NCI-H1436 (cell line): Measurements from ENCODE around the gene ZNF335.
A peak's percentile ranks its signal among the peaks of the same experiment; 100 is the strongest.
"Not testable (repeated sequence)": the region's sequence is repeated elsewhere in the genome, so short reads cannot be mapped to it uniquely, and the experiment has no call there.

ENCODE experiments used
- DNase-seq: peaks from one replicate; lab custom pipeline; 2025; lab: John Stamatoyannopoulos, UW

The ZNF335 gene

DNA sequence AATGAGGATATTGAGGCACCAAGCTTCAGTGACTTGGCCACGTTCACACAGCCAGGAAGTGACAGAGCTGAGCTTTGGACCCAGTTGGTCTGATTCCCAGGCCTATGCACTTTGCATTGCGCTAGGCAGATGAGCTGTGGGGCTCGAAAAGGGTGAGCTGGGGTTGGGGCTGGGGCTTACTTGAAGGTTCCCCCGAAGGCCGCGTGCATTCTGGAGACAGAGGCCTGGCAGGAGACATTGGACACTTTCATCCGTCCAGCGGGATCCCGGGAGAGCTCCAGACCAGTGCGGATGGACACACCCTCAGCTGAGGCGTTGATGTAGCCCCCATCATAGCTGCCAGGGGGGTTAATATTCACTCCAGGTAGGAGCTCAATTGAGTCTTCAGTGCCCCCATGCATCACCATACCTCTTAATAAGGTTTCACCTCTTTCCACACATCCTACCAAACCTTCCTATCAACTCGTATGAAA lies 62.6 kb downstream of the ZNF335 start:
- DNase-seq = no peak

DNA sequence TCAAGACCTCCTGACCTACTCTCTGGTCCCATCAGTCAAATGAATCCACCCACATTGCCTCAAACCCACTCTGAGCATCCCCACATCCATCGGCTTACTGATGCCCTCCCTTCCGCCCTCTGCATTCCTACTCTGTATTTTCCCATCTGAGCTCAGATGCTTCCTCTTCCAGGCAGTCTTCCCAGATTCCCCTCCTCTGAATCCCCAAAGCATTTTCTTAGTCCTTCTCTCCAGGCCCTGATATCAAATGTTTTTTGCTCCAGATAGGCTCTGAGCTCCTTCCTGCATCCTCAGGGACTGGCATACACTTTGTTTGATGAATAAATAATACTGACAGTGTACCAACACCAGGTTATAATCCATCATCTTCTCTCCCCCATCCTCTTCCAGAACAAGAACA lies 63.9 kb downstream of the ZNF335 start:
- no peak for DNase-seq

DNA sequence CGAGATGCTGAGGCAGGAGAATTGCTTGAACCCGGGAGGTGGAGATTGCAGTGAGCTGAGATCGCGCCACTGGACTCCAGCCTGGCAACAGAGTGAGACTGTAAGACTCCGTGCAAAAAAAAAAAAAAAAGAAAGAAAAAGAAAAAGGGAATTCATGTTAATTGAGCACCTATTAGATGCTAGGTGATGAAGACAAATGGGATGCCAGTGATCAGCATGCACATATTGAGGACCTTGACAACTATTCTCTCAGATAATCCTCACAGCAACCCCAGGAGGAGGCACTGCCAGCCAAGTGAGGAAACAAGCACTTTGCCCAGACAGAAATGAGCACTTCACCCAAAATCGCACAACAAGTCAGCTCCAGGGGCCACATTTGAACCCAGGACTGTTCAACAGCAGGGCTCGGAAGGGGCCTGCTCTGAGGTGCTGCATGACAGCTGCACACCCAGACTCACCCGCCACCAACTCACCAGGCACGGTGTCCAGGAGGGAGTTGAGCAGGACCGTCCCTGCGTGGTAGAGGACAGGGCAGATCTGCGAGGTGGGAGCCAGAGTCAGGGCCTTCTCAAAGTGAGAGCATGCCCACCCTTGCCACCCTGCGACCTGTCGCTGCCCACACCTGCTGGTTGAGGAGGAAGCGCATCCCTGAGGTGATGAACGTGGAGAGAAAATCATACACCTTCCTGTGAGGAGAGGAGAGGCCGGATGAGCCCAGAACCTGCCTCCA lies 64.6 kb downstream of the ZNF335 start:
- DNase-seq = no peak

DNA sequence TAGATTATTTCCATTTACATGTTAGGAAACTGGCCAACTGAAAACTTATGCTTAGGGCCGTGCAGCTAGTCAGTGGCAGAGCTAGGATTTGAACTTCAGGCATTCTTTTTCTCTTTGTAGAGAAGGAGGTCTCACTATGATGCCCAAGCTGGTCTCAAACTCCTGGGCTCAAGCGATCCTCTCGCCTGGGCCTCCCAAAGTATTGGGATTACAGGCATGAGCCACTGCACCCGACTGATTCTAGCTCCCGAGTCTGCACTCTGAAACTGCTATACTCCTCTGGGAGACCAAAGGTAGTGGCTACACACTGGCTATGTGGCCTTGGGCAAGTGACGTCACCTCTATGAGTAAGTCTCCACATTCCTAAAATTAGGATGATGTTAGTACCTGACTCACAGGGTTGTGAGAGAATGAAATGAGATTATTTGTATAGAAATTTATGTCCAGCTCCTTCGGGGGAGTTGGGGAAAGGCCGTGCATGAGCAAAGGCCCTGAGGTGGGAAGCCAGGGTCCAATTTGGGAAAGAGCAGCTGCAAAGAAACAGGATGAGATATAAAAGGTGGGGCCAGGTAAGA lies 66.4 kb downstream of the ZNF335 start:
- DNase-seq = no peak

DNA sequence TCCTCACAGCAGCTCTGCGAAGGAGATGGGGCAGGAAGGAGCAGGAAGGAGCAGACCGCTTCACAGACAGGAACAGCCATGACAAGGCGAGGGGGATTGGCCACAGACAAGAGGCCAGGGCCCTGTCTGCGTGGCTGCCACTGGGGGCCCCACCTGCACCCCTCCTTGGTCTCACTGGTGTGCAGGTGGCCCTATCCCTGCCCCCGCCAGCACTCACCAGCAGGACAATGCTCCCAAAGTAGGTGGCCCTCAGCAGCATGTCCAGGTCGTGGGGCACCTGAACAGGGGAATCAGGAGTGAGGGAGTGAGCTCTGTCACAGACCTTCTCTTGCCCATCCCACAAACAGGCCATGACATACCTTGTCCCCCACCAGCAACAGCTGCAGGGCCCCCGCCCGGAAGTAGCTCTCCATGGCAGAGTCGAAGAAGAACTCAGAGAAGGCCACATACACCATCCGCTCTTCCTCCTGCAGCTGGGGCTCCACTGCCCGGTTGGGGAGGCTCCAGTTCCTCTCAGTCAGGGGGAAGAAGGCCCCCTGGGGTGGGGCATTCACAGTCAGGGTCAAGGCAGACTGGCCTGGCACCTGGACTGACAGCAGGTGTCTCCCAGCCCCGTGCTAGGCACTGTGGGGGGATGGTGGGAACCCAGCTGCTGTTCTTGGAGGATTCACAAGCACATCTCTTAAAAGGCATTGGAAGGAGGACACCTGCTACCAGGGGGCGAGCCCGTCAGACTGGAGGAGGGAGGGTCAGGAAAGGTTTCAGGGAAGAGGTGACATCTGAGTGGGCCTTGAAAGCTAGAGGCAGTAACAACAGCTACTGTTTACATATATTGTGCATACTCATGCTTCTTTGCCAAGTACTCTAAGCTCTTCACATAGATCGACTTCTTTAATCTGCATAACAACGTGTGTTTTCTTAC lies 67.2 kb downstream of the ZNF335 start:
- no peak for DNase-seq

DNA sequence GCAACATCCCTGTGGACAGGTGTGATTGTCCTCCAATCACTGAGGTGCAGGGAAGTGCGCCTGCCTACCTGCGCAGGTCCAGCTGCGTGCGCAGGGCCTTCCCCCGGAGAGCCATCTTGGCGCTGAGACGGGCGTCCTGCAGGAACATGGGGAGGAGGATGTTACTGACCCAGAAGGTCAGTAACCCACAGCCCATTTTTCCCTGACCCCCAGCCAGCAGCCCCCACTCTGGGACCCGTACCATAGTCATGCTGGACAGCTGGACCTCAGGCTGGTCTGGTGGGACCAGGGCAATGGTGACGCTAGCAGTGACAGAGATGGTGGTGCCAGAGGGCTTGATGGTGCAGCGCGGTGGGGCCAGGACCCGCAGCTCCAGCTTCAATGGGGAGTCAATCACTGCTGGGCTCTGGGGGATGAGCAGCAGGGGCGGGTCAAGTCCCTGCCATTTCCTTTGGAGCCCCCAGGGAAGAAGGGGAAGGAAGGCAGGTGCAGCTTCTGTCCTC lies 69.8 kb downstream of the ZNF335 start:
- DNase-seq = peak; percentile 56

DNA sequence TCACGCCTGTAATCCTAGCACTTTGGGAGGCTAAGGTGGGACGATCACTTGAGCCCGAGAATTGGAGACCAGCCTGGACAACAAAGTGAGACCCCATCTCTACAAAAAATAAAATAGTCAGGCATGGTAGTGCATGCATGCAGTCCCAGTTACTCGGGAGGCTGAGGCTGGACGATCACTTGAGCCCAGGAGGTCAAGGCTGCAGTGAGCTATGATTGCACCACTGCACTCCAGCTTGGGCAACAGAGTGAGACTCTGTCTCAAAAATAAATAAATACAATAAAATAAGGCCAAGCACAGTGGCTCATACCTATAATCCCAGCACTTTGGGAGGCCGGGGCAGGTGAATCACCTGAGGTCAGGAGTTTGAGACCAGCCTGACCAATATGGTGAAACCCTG lies 70.7 kb downstream of the ZNF335 start:
- not testable (repeated sequence) for DNase-seq

DNA sequence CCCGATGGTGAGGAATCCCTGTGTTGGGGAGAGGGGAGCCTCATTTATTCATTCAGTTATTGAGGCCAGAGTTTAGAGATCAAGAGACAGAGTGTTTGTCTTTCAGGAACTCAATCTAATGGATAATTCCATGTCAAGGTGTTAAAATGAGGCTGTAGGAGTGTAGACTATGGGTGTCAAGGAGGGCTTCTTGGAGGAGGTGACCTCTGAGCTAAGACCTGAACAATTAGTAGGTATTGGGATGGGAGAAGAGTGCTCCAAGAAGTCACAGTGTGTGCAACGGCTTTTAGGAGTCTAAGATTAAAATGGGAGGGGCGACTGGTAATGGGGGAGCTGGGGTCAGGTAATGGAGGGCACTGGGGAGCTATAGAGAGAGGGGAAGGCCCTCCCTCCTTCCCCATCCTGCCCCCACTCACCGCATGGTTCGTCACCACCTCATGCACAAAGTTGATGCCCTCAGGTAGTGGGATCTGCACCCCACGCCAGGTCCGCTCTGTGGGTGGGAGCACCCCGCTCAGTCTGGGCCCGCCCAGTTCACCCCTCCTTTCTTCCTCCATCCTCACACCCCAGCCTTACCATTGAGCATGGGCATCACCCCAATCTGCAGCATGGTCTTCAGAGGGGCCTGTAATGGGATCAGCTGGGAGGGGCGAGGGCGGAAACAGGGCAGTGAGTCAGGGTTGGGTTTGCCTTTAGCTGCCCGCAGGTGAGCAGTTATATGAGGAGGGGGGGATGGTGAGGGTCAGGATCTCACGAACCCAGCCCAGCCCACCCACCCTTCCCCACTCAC lies 72.8 kb downstream of the ZNF335 start:
- DNase-seq = no peak
